NCI-H82 treated with DMSO at 0.1 percent for 48 hours (cell line): Measurements from ENCODE around the gene HELT.
A peak's percentile ranks its signal among the peaks of the same experiment; 100 is the strongest.

Experiments
- DNase-seq: peaks from one replicate; lab custom pipeline; 2025; ENCODE audit not compliant: unreplicated experiment; lab: John Stamatoyannopoulos, UW

Gene HELT

DNA sequence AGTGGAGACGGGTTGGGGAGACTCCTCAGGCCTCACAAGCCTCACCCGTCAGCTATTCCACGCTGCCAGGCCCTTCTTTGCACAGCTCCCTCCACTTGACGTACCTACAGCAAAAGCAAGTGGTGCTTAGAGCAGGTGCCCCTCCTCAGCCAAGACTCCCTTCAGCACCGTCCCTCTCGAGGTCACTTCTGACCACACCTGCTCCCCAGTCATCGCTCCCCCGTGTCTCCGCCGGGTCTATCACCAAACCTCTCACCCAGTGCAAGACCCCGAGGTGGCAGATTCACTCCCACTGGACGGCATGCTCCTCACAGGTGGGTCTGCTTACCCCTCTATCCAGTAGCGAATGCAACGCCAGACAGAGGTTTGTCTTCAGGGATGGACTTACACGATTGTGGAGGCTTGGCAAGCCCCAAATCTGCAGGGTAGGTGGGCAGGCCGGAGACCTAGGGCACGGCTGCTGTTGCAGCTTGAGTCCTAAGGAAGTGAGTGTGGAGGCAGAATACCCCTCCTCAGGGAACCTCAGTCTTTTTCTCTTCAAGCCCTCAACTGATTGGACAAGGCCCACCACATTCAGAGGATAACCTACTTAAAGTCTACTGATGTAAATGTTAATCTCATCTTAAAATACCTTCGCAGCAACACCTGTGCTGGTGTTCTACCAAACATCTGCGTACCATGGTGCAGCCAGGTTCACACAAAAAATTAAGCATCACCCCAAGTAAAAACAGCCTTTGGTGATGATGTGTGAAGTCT, 14.5 kb upstream of the HELT start:
- DNase-seq, result no peak

DNA sequence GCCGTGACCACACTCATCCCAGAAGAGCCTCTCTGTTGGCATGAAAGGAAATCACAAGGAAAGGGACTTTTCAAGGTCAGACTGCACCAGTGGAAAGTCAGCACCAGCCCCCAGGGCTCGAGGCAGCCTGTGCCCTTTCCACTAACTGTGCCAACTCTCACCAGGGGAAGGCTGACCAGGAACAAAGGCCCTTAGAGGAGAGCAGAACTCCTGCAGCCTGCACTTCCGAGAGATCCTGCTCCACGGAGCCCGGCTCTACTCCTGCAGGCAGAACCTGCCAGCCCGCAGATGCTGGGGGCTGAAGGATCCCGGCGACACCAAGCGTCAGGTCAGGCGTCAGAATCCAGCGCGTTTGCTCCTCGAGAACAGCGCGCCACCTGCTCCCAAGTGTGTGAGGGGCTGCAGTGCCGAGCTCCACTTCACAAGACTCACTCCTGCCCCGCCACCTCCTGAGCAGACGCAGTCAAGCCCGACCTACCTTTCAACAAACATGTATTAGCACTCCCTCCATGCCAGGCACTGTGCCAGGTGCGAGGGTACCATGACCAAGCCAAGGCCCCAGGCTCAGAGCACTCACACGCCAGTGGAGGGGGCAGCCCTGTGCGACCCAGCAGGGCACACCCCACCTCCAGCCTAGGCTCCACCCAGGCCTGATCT, 13.6 kb upstream of the HELT start:
- no peak for DNase-seq

DNA sequence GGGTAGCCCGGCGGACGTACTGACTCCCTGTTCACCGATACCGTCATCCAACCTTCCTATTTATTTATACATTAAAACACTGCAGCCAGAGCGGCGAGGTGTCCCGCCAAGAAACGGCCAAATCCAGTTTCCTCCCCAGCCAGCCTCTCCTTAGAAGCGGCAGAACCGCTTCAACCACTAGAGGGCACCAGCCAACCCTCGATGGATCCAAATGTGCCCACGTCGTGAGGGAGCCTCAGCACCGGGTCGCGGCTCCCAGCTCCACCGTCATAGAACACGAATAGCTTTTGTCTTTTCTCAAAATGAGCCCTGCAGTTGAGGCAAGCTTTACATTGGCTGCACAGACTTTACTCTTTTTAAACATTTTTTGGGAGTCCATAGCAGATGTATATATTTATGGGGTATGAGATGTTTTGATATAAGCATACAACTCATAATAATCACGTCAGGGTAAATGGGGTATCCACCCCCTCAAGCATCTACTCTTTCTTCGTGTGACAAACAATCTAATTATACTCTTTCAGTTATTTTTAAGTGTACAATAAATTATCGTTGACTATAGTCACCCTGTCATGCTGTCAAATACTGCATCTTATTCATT, 13.0 kb upstream of the HELT start:
- peak; percentile 16 for DNase-seq

DNA sequence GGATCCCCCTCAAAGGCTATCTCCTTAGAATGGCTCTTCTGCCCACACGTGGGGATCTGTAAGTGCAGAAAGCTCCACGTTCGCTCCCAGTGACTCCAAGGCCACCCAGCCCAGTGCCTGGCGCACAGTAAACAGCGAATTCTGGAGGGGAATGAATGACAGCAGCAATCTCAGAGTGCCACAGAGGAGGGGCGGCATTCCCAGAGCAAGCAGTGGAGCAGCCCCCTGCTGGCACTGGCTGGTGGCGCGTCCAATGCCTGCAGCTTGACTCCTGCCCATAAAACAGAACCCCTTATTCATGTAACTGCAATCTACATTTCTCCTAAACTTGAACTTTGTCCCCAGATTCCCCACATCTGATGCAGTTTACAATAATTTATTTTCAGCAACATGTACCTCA, 6.9 kb upstream of the HELT start:
- peak; percentile 13 for DNase-seq

DNA sequence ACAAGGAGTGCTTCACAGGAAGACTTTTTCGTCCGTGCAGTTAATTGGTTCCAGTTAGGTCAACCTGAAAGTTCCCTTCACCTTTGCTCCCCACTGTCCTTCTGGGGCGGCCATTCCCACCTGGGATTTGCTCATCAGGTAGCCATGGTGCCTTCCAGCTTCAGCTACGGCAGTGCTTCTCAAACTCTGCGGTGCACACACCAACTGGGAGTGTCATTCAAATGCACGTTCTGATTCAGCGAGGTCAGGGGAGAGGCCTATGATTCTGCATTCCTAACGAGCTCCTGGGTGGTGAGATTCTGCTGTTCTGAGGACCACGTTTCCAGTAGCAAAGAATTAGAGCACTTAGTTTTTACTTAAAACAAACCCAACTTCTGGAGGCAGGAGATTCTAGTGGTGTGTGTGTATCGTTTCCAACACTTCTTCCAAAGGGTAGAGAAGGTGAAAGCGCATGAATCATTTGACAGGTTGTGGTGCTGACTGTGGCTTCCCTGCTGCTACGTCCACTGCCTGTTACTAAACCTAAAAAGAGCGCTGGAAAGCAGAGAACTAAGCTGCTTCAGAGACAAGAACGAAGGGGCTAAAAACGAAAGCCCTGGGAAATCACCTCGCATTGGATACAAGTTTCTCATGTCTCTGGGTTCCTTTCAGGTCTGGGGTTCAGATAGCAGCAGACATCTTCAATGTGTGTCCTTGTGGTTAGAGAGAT, 4.7 kb upstream of the HELT start:
- DNase-seq, result no peak

DNA sequence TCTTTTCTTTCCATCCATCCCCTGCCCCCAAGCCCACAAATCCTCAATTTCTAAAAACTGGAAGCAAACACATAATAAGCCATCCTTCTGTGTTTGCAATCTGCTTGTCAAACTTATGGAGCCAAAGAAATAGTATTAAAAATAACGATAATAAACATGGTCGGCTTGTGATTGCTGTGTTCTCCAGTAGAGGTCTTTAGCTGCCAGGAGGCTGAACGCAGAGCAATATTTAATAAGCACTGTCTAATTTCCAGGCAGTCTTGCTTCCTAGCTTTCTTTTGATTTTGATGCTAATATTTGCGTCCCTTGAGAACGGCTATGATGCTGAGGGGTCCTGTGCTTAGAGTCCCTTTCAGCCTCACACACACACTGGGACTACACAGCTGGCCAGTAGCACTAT, 3.2 kb upstream of the HELT start:
- no peak for DNase-seq

DNA sequence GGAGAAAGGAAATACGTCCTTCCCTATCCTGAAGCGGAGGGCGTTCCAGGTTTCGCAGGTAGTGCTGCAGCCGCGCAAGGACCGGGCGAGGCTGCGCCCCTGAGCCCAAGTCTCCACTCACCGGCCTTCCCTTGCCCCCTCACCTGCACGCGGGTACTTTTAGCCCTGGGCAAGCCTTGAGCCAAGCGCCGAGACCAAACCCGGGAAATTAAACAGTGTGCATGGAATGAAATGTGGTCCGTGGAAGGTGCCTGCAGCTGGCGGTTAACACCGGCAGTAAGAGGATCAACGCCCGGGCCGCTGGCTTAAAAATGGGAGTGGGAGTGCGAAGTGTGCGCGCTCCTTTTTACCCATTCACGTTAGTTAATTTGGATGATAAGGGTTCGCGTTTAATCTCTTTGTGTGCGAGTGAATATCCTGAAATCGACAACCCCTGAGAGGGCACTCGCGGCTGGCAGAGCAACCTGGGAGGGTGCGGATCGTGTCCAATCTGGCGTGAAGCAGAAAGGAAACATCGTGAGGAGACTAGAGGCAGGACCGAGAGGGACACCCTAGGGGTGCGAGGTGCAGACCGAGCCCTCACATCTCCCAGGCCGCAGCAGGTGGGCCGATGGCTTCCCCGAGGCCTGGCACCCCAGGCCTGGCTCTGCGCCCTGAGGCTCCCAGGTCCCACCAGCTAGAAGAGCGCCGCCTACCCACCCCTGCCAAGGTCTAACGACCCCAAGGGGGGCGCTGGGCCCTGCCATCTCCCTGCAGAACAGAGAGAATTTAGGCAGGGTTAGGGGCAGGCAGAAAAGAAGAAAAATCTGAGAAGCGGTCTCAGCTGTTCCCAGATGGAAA, 2.0 kb upstream of the HELT start:
- no peak for DNase-seq

DNA sequence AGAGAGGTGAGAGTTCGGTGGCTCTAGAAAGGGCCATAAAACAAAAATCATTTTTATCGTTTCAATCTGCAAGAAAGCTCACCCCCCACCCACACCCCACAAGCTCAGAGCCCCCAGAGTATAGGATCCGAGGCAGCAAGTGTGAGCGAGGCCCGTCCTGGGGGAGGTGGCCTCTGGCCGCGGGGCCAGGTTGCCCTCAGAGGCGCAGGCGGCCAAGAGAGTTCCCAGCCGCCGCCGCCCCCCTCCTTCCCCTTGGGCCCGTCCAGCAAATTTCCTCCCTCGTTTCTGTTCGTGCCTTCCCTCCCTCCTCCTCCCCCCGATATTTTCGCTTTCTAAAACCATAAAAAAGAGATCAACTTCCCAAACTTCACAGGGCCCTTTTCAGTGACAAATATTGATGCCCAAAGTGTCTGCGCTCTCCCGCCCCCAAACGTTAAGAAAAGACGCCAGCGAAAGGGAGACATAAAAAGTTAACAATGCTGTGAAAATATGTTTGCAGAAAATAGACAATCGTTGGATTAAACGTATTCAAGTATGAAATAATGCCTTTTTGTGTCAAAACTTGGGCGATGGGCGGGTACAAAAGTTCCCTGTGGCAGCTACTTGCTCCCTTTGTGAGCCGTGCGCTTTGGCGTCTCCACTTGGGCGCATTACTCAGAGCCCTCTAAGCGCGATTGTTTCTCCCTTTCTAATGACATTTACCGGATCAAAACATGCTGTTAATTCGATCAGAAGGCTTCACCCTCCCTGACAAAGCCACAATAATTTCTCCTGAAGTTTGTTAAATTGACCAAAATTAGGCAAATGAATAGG, 1.1 kb upstream of the HELT start:
- no peak for DNase-seq

DNA sequence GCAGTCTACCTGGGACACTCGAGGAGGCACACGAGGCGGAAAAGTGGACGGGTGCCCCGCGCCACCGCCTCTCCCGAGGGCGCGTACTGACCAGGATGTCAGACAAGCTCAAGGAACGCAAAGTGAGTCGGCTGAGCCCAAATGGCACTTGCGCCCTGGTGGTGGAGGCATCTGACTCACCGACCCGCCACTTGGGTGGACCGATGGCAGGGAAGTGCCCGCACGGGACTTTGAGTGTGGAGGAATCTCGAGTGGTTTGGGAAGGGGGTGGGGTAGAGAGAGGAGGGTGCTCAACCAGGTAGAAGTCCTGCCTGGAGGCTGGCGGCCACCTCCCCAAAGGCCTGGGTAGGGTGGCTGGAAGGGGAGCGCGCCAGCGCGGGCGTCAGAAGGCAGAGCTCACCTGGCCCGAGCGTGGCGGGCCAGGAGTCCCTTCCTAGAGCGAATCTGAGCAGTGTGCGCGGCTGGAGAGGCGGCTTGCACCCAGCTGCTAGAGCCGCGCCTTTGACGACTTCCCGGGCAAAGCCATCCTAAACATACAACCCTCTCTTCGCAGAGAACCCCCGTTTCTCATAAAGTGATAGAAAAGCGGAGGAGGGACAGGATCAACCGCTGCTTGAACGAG, 655 bp downstream of the HELT start:
- DNase-seq, result no peak

DNA sequence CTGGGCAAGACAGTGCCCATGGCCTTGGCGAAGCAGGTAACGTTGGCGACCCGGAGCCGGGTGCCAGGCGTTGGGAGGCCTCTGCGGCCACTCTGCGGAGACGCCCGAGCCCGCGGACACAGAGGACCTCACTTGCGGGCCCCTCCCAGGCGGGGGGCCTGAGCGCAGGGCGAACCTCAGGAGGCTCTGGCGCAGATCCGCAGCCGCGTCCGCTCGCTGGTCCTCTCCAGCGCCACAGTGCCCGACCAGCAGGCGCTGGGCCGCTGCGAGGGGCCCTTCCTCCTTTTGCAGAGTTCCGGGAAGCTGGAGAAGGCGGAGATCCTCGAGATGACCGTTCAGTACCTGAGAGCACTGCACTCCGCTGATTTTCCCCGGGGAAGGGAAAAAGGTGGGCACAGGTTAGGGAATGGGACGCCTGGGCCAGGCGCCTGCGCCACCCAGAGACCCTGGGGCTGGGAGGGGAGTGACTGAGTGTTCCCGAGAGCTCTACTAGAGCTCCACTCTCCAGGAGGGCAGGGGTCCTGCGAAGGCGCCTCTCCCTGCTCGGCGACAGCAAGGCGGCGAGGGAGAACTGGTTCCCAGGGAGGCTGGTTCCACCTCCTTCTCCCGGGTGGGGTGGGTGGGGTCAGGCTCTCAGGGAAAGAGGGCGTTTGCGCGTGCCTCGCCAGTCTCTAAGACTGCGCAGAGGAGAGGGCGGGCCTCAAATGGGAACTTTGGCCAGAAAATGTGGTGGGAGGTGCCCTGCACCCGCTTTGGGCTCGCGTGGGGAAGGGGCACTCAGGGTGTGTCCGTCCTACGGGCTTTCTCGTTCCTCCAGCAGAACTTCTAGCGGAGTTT, 1.4 kb downstream of the HELT start:
- DNase-seq, result no peak

DNA sequence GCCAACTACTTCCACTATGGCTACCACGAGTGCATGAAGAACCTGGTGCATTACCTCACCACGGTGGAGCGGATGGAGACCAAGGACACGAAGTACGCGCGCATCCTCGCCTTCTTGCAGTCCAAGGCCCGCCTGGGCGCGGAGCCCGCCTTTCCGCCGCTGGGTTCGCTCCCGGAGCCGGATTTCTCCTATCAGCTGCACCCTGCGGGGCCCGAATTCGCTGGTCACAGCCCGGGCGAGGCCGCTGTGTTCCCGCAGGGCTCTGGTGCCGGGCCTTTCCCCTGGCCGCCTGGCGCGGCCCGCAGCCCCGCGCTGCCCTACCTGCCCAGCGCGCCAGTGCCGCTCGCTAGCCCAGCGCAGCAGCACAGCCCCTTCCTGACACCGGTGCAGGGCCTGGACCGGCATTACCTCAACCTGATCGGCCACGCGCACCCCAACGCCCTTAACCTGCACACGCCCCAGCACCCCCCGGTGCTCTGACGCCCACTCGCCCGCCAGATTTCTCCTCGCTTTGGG, 2.1 kb downstream of the HELT start:
- DNase-seq, result no peak

DNA sequence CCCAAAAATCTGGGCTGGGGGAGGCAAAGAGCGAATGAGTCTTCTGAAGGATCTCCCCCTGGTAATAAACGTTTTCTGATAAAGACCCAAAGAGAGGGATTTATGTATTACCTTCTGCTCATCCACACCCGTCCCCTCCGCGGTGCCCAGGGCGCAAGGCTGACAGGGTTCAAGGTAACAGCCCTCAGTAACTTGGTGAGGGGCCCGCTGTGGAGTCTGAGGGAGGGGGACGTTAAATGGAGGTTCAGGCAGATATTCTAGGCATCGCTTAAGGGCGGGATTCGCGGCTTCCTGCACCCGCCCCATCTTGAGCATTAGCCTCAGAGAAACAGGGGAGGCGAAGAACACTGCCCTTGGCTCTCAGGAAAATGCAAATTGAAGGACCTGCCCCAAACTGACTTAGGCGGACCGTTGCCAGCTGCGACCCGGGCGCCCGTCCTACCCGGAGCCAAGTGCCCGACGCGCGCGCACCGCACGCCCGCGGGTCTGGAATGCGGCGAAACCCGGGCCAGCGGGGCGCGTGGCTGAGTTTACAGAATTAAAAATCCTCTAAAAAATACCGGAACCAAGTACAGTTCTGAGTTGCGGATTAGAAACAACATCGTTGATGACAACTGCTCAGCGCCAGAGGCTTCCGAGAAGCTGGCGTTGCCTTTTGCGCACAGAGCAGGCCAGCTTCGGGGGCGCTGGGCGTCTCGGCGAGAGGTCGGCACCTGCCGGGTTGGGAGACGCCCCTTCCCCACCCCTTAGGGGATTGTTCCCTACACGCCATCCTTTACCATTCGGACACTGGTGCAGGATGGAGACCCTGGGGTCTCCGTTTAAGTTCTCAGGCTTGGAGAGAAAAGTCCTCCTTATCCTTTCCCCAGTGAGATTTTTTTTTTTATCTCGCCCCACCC, 2.8 kb downstream of the HELT start:
- no peak for DNase-seq

DNA sequence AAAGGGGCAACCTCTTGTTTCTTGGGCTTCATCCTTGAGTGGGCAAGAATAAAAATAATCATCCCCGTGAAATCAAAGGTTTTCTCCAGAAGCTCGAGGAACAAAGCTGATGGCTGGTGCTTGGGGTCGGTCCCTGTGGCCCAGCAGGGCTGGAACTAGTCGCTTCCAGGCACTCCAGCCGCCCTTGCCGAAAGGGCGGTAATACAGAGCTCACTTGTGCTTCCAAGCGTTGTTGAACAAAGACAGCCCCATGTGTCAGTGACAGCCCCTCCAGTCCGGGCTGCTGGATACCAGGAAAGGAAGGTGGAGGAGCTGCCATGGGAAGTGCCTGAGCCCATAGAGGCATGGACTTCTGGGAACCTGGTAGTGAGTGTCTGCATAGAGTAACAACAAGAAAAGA, 5.2 kb downstream of the HELT start:
- DNase-seq, result no peak

DNA sequence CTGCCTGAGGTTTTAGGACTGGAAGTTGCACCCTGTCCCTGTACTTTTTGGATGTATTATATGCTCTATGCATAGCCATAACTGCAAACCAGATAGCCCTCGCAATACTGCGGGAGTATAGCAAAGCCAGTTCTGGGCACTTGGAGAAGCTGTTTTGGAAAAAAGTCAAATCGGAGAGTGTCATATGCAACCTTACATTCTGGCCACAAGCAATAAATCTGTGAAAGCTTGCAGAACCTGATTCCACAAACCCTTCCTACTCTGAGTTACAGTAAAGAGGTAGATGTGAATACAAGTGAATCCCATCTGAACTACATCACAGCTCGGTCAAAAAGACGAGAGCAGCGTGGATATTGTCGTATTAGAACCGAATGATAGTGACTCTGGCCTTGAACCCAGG, 10.3 kb downstream of the HELT start:
- no peak for DNase-seq

DNA sequence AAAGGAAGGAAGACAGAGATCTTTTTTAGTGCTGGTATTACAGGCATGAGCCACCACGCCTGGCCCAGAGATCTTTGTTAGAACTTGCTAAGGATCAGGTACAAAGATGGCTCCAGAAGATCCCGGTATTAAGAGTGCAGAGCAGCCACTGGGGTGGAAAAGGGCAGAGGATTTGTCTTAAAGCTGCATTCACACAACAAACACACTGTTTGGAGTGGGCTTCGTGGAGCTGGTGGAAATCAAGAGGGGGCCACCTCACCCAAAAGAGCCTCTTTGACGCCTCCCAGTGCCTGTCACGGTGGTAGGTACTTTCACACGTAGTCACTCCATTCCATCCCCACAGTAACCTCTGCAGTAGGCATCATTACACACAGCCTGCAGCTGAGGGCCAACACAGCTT, 13.3 kb downstream of the HELT start:
- DNase-seq, result no peak

DNA sequence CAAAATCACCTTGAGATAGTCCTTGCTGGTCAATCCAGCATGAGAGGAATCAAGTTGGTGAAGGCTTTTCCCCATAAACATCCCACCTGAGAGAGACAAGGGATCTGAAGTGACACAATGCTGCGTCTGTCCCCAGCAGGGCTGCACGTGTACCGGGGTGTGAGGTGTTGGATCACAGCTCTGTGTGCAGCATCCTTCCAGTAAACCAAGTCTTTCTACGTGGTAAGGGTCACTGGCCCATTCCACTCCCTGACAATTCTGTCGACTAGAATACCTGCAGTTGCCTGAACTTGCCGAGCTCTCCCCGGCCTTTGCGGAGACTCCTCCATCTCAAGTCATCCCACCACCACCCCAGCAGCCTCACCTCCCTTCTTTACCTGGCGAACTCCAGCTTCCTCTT, 14.8 kb downstream of the HELT start:
- no peak for DNase-seq

DNA sequence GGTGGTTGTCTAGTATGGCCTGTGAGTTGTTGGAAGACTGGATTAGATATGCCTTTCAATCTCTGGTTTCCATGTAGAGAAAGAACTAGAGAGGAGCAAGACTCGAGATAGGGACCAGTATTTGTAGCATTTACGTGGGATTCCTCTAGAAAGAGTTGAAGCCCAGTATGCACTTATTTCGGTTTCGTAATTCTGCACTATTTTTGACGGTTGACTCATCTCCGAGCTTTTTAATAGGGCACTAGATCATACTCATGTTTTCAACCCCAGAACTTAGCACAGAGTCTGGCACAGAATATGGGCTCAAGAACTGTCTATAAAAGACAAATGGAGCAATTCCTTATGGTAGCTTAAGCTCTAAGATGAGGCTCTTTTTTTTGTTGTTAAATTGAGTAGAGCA, 15.7 kb downstream of the HELT start:
- DNase-seq, result no peak

DNA sequence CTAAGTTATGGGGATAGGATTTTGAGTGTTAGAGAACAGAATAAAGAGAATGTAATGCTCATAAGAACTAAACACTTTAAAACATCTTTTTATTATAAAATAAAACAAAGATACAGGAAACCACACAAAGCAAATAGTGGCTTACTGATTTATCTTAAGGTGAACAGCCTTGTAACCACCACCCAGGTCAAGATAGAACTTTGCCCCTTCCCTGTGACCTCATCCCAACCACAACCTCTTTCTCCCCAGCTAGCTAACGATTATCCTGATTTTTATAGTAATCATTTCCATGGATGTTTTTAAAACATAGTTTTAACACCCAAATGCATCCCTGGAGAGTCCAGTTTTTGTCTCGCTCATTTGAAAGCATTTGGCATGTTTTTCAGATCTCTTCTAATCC, 17.0 kb downstream of the HELT start:
- DNase-seq, result no peak
